Gastrocnemius medialis (tissue), 4 donors: ENCODE data around the gene SDHC. TPM values are rescaled to one million over a fixed set of nuclear protein-coding genes. Genes with fewer than 3 reads are reported as not detected.

Source experiments
- ATAC-seq, 2 donors: fragments of 150-250 bp; one replicate each; pipeline ENCODE4 v1.9.1; 2016
- DNase-seq, 2 donors: peaks; one replicate each; pipeline ENCODE4 v3.0.0-alpha.2; 2019
- H3K27ac ChIP-seq, 4 donors: fragments of 200-600 bp; sonication (generic); 1 replicate in 1 of 4; 2 replicates in 3 of 4; pipeline ENCODE4 v1.5.1; 2016 to 2018; ENCODE audit warnings: mild to moderate bottlenecking in 2 of 4, moderate library complexity in 1 of 4
- H3K27me3 ChIP-seq, 3 donors: fragments of 200-600 bp; sonication (generic) in 2 of 3; 1 replicate in 1 of 3; 2 replicates in 2 of 3; pipeline versions ENCODE4 v1.5.1 to v1.6.0; 2016 to 2019; ENCODE audit warnings: mild to moderate bottlenecking in 1 of 3, moderate library complexity in 1 of 3
- H3K36me3 ChIP-seq, 2 donors: fragments of 200-600 bp; sonication (generic) in 1 of 2; one replicate each; pipeline ENCODE4 v1.5.1; 2017 to 2018
- H3K4me1 ChIP-seq, 2 donors: fragments of 200-600 bp; sonication (generic) in 1 of 2; one replicate each; pipeline ENCODE4 v1.5.1; 2016 to 2017; ENCODE audit warnings: mild to moderate bottlenecking in 2 of 2
- H3K4me3 ChIP-seq, 4 donors: fragments of 200-600 bp; sonication (generic) in 3 of 4; 1 replicate in 1 of 4; 2 replicates in 3 of 4; pipeline ENCODE4 v1.5.1; 2016 to 2019; ENCODE audit warnings: mild to moderate bottlenecking in 2 of 4
- H3K9me3 ChIP-seq, 3 donors: fragments of 200-600 bp; sonication (generic) in 2 of 3; 1 replicate in 1 of 3; 2 replicates in 2 of 3; pipeline ENCODE4 v1.5.1; 2016 to 2019
- CTCF ChIP-seq, 5 experiments: fragments of 450-650 bp in 3 of 5; fragments of 200-600 bp in 2 of 5; sonication (generic) in 2 of 5; IDR thresholded peaks in 4 of 5; conservative IDR thresholded peaks in 1 of 5; 1 replicate in 4 of 5; 2 replicates in 1 of 5; pipeline ENCODE4 v1.5.1; 2016 to 2019; ENCODE audit warnings: antibody characterized with exemption in 5 of 5, mild to moderate bottlenecking in 3 of 5, moderate library complexity in 3 of 5
- POLR2A ChIP-seq, 2 donors: fragments of 450-650 bp; IDR thresholded peaks; one replicate each; pipeline ENCODE4 v1.6.1; 2017; ENCODE audit warnings: antibody characterized with exemption in 2 of 2, mild to moderate bottlenecking in 2 of 2, moderate library complexity in 2 of 2
- in situ Hi-C, 4 donors: fragments of 200-750 bp; cut with MboI; loops; one replicate each; pipeline versions ENCODE4 v1.15.0 to v1.8.0; 2017; ENCODE audit warnings: low sequenced_read_pairs in 4 of 4
- intact Hi-C: fragments of 100-400 bp; cut with DNase I; formaldehyde crosslinking; loops from one replicate; pipeline ENCODE4 v1.15.1; 2023; ENCODE audit warnings: low total_unique reads
- total RNA-seq, 4 donors: library from RNA; depleted of rRNA; stranded (reverse); fragments of >200 nt; gene quantifications; one replicate each; pipeline versions ENCODE4 v1.1.0 to v1.2.3, GENCODE V29; 2016

Gene SDHC
- total RNA-seq, 4 donors from 2014 or later = 47.5 to 112 (median 63.8) TPM

GRCh38 chr1:161307230-161307768 is 6.9 kb upstream of the SDHC start:
- H3K27ac ChIP-seq = peak overlapping the region in 3 of 4 donors; percentile 13 to 61 (median 58)
- no peaks in the 10 kb centered on the region for H3K9me3 ChIP-seq
- ATAC-seq = peak; percentile 22 to 35
- DNase-seq = no peak
- no peaks in the 10 kb centered on the region for H3K4me1 ChIP-seq
- TF ChIP-seq CTCF (IDR thresholded peaks at IDR 0.05 in 4 of 5, conservative IDR thresholded peaks at IDR 0.05 in 1 of 5) (no peak), POLR2A (IDR thresholded peaks at IDR 0.05) (no peak)
- no peaks in the 10 kb centered on the region for H3K36me3 ChIP-seq
- intact Hi-C loops = no loop called here
- in situ Hi-C loops = no loop called here
- peak overlapping the region in 1 of 4 donors; percentile 10 for H3K4me3 ChIP-seq
- peaks cover 0 to 12% (median 3%) of the 10 kb centered on the region in 3 donors for H3K27me3 ChIP-seq

GRCh38 chr1:161307892-161308638 is 6.1 kb upstream of the SDHC start:
- intact Hi-C loops = no loop called here
- Histone ChIP-seq H3K27me3 (peaks cover 0 to 12% (median 3%) of the 10 kb centered on the region in 3 donors), H3K36me3 (no peaks in the 10 kb centered on the region), H3K4me3 (no peak overlapping the region), H3K27ac (peak overlapping the region in 2 of 4 donors; percentile 20 to 22), H3K4me1 (no peaks in the 10 kb centered on the region), H3K9me3 (no peaks in the 10 kb centered on the region)
- TF ChIP-seq POLR2A (IDR thresholded peaks at IDR 0.05) (no peak), CTCF (IDR thresholded peaks at IDR 0.05 in 4 of 5, conservative IDR thresholded peaks at IDR 0.05 in 1 of 5) (no peak)
- no peak for DNase-seq
- ATAC-seq = no peak
- in situ Hi-C loops = no loop called here

- Histone ChIP-seq H3K4me3 (no peak within 1 kb of the TSS), H3K36me3 (no peaks in the 10 kb centered on the region), H3K27me3 (peaks cover 0 to 12% (median 3%) of the 10 kb centered on the region in 3 donors), H3K9me3 (no peaks in the 10 kb centered on the region), H3K27ac (no peak within 1 kb of the TSS), H3K4me1 (peaks cover under 1 to 2% of the 10 kb centered on the region in 2 donors)
- in situ Hi-C loops (loop anchor here in 2 of 4 donors (10.0 kb wide), 2 partner anchors 75 to 85 kb away; partner anchors contain the start of genes APOA2 (in 1 of the 2) and TOMM40L (in 1 of the 2)), intact Hi-C loops (loop anchor here (5.0 kb wide), 2 partner anchors 72 to 968 kb away; partner anchors contain the start of genes COPA and NCSTN)
- ATAC-seq = no peak
- no peak for DNase-seq
- TF ChIP-seq CTCF (IDR thresholded peaks at IDR 0.05 in 4 of 5, conservative IDR thresholded peaks at IDR 0.05 in 1 of 5) (no peak), POLR2A (IDR thresholded peaks at IDR 0.05) (no peak)
Measured at GRCh38 chr1:161309868-161310267, 4.3 kb upstream of the SDHC start, which contains the start of gene MPZ. TSS of gene MPZ (minus strand) at chr1:161309968. CDS start at chr1:161309905, 63 bp downstream.

GRCh38 chr1:161311595-161312181 is 2.5 kb upstream of the SDHC start:
- no peak overlapping the region for H3K4me3 ChIP-seq
- intact Hi-C loops = loop anchor here (5.0 kb wide), 2 partner anchors 71 to 969 kb away; partner anchors contain the start of genes COPA and NCSTN

More at GRCh38 chr1:161311595-161312181, 2.5 kb upstream of the SDHC start:
- Histone ChIP-seq H3K27me3 (no peaks in the 10 kb centered on the region), H3K4me1 (peaks cover 9 to 15% of the 10 kb centered on the region in 2 donors), H3K9me3 (no peaks in the 10 kb centered on the region), H3K36me3 (no peaks in the 10 kb centered on the region), H3K27ac (no peak overlapping the region)
- no peak for TF ChIP-seq CTCF (IDR thresholded peaks at IDR 0.05 in 4 of 5, conservative IDR thresholded peaks at IDR 0.05 in 1 of 5)
- in situ Hi-C loops = loop anchor here in 2 of 4 donors (10.0 kb wide), 2 partner anchors 73 to 87 kb away; partner anchors contain the start of genes APOA2 (in 1 of the 2) and TOMM40L (in 1 of the 2)
- ATAC-seq (no peak), DNase-seq (no peak)
